H54 (cell line): ENCODE measurements around the gene C7orf25.

Experiments
- DNase-seq: peaks from one replicate; pipeline ENCODE4 v3.0.0; 2011; ENCODE audit warnings: low spot score, mixed read lengths; ENCODE audit not compliant: insufficient read length
- FAIRE-seq: peaks from 3 replicates; lab custom pipeline; 2011; peaks lifted over from hg19 to GRCh38; lab: Jason Lieb, UNC
- POLR2A ChIP-seq: IDR thresholded peaks from 2 replicates; pipeline ENCODE4 v1.6.1; 2011; ENCODE audit warnings: low read depth, mild to moderate bottlenecking, low read length

Gene C7orf25

DNA sequence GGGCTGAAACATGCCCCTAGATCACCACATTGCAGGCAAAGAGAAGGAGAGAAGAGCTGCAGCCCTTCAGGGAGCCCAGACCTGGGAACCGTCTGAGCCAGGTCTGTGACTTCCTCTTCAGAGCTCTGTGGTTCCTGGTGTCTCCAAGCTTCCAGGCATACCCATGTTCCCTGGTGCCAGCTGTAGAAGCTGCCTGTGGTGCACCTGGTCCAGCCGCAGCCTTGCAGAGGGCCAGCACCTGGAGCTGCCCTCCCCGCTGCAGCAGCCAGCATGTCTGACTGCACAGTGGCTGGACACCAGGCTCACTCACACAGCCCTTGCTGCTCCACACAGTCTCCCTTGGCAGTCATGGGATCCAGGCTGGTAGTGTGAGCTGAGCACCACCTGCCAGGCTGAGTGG lies 33.6 kb downstream of the C7orf25 start:
- TF ChIP-seq POLR2A, result no peak
- DNase-seq (no peak), FAIRE-seq (no peak)

DNA sequence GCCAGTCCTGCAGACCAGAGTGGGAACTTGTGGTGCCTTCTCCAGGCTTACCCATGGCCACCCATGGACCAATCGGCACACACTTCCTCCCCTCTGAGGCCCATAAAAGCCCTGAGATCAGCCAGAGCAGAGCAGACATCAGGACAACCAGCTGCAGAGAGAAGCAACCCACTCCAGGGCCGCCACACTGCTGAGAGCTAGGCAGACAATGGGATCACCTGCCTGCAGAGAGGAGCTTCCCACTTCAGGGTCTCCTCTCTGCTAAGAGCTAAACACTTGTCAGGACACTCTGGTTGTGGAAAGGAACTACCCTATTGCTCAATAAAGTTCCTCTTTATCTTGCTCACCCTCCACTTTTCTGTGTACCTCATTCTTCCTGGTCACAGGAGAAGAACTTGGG lies 34.0 kb downstream of the C7orf25 start:
- FAIRE-seq (no peak), DNase-seq (no peak)
- no peak for TF ChIP-seq POLR2A

GRCh38 chr7:42876182-42877068 lies 35.4 kb downstream of the C7orf25 start:
- peak; percentile 53 for DNase-seq
- no peak for TF ChIP-seq POLR2A
- FAIRE-seq, result peak; percentile 69

DNA sequence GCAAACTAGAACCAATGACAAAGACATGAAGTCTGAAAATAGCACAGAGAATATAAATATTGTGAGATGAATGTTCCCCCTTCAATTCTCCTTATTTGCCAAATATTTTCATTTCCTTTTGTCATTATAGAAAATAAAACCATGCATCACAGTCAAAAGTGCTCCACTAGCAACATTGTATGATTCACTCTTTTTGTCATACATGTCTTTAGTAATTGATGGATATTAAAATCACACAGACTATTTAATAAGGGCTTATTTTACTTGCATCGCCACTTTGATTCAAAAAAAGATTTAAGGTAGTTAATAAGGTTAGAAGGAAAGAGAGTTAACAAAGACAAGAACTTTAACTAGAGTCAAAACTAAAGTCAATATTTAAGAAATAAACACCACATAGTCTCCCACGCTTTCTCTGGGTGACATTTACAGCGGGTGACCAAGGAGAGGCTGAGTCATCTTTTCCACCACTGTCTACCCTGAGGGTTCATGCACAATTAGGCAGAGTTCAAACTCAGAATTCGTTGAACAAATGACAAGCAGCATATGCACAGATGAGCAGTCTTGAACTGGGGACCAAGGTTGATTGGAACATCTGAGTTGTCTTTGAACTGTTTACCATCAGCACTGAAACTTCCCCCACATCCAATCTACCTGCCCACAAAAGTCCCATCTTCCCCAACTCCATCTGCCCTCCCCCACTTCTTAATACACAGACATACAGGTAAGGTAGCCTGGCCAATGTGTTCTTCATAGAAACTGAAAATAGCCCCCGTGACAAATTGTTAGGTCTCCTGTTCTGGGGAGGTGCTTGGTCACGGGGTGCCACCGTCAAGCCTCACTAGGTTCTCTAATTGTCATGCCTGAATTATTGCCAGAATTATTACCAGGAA lies 42.5 kb downstream of the C7orf25 start:
- DNase-seq (no peak), FAIRE-seq (no peak)
- TF ChIP-seq POLR2A, result no peak

DNA sequence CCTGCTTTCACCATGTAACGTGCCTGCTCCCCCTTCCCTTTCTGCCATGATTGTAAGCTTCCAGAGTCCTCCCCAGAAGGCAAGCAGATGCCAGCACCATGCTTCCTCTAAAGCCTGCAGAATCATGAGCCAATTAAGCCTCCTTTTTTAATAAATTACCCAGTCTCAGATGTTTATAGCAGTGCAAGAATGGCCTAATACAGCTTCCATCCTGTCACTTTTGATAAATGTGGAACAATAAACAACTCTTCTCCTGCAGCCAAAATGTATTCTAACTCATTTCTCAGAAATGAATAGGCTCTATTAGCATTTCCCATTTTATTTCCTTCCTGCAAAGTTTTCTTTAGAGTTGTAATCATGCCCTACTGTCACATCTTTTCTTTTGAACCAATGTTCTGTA lies 43.4 kb downstream of the C7orf25 start:
- no peak for TF ChIP-seq POLR2A
- no peak for DNase-seq
- FAIRE-seq, result no peak
